H9 (cell line): Measurements from ENCODE around the gene SPTBN5. TPM values are rescaled to one million over a fixed set of nuclear protein-coding genes. Genes with fewer than 3 reads are reported as not detected.

Source experiments
- DNase-seq: peaks from one replicate; pipeline ENCODE4 v3.0.0-alpha.2; 2017
- H2AFZ ChIP-seq: one replicate; pipeline ENCODE4 v1.6.1; 2013; ENCODE audit warnings: mild to moderate bottlenecking, low read length, control low read depth, moderate library complexity
- H2AK5ac ChIP-seq: 2 replicates; pipeline ENCODE4 v1.6.1; 2013; ENCODE audit warnings: low read length, control low read depth, mixed read lengths; ENCODE audit not compliant: insufficient read length
- H2BK120ac ChIP-seq: one replicate; pipeline ENCODE4 v1.6.1; 2013; ENCODE audit warnings: low read depth, mild to moderate bottlenecking, low read length, control low read depth, inconsistent platforms; ENCODE audit not compliant: poor library complexity, severe bottlenecking
- H2BK12ac ChIP-seq: 2 replicates; pipeline ENCODE4 v1.6.1; 2013; ENCODE audit warnings: low read length, control low read depth, mixed read lengths, low read depth; ENCODE audit not compliant: insufficient read length
- H2BK15ac ChIP-seq: 2 replicates; pipeline ENCODE4 v1.6.1; 2013; ENCODE audit warnings: low read depth, low read length, control low read depth
- H2BK20ac ChIP-seq: one replicate; pipeline ENCODE4 v1.6.1; 2013; ENCODE audit warnings: low read depth, mild to moderate bottlenecking, low read length, control low read depth, inconsistent platforms; ENCODE audit not compliant: poor library complexity, severe bottlenecking
- H2BK5ac ChIP-seq: 2 replicates; pipeline ENCODE4 v1.6.1; 2013; ENCODE audit warnings: low read length, control low read depth, mixed read lengths; ENCODE audit not compliant: insufficient read length
- H3K14ac ChIP-seq: 2 replicates; pipeline ENCODE4 v1.6.1; 2013; ENCODE audit warnings: low read length, control low read depth; ENCODE audit not compliant: insufficient read depth
- H3K18ac ChIP-seq: 2 replicates; pipeline ENCODE4 v1.6.1; 2013; ENCODE audit warnings: low read depth, mild to moderate bottlenecking, mixed read lengths, low read length, control low read depth; ENCODE audit not compliant: insufficient read length
- H3K23ac ChIP-seq: 2 replicates; pipeline ENCODE4 v1.6.1; 2013; ENCODE audit warnings: low read length, control low read depth, mixed read lengths, low read depth; ENCODE audit not compliant: insufficient read length
- H3K23me2 ChIP-seq: 2 replicates; pipeline ENCODE4 v1.6.1; 2013; ENCODE audit warnings: low read depth, mild to moderate bottlenecking, mixed read lengths, low read length, control low read depth; ENCODE audit not compliant: insufficient read length, poor library complexity, severe bottlenecking
- H3K27ac ChIP-seq: 2 replicates; pipeline ENCODE4 v1.5.1; 2013; ENCODE audit warnings: low read length, control low read depth, mixed read lengths, low read depth; ENCODE audit not compliant: insufficient read length
- H3K27me3 ChIP-seq: 2 replicates; pipeline ENCODE4 v1.6.1; 2013; ENCODE audit warnings: low read length, control low read depth, inconsistent platforms; ENCODE audit not compliant: insufficient read depth
- H3K4ac ChIP-seq: 2 replicates; pipeline ENCODE4 v1.6.1; 2013; ENCODE audit warnings: low read depth, mild to moderate bottlenecking, control low read depth, inconsistent platforms, low read length, moderate library complexity
- H3K4me1 ChIP-seq: 2 replicates; pipeline ENCODE4 v1.6.1; 2013; ENCODE audit warnings: low read length, control low read depth, inconsistent platforms; ENCODE audit not compliant: insufficient read depth
- H3K4me2 ChIP-seq: 2 replicates; pipeline ENCODE4 v1.6.1; 2013; ENCODE audit warnings: low read length, control low read depth, mixed read lengths; ENCODE audit not compliant: insufficient read length, insufficient read depth
- H3K56ac ChIP-seq: 2 replicates; pipeline ENCODE4 v1.6.1; 2013; ENCODE audit warnings: low read depth, mild to moderate bottlenecking, mixed read lengths, low read length, control low read depth; ENCODE audit not compliant: insufficient read length
- H3K79me1 ChIP-seq: 2 replicates; pipeline ENCODE4 v1.6.1; 2013; ENCODE audit warnings: low read depth, mild to moderate bottlenecking, moderate library complexity, low read length, control low read depth, inconsistent platforms; ENCODE audit not compliant: insufficient read depth, poor library complexity, severe bottlenecking
- H3K79me2 ChIP-seq: 2 replicates; pipeline ENCODE4 v1.6.1; 2013; ENCODE audit warnings: low read length, control low read depth, inconsistent platforms; ENCODE audit not compliant: insufficient read depth
- H3K9ac ChIP-seq: 2 replicates; pipeline ENCODE4 v1.6.1; 2013; ENCODE audit warnings: low read length, control low read depth, mixed read lengths; ENCODE audit not compliant: insufficient read length; ENCODE audit errors: extremely low read depth
- H3K9me3 ChIP-seq: one replicate; pipeline ENCODE4 v1.6.1; 2013; ENCODE audit warnings: low read depth, low read length, inconsistent platforms; ENCODE audit not compliant: control insufficient read depth
- H3T11ph ChIP-seq: one replicate; pipeline ENCODE4 v1.6.1; 2013; ENCODE audit warnings: mild to moderate bottlenecking, low read length, control low read depth, inconsistent platforms
- H4K20me1 ChIP-seq: one replicate; pipeline ENCODE4 v1.6.1; 2013; ENCODE audit not compliant: control insufficient read depth, insufficient read length, insufficient read depth
- H4K5ac ChIP-seq: 2 replicates; pipeline ENCODE4 v1.6.1; 2013; ENCODE audit warnings: low read depth, mild to moderate bottlenecking, mixed read lengths, low read length, control low read depth; ENCODE audit not compliant: insufficient read length
- H4K8ac ChIP-seq: replicated peaks from 2 replicates; pipeline ENCODE4 v1.6.1; 2013; ENCODE audit warnings: low read length, control low read depth, mixed read lengths, low read depth; ENCODE audit not compliant: insufficient read length
- H4K91ac ChIP-seq: 2 replicates; pipeline ENCODE4 v1.6.1; 2013; ENCODE audit warnings: low read depth, mild to moderate bottlenecking, moderate library complexity, mixed read lengths, low read length, control low read depth; ENCODE audit not compliant: insufficient read length
- H3K27ac Mint-ChIP-seq, 3 experiments: 2 replicates in 2 of 3; 3 replicates in 1 of 3; pipeline ENCODE4 v1.8.0; 2020 to 2021; ENCODE audit warnings: mixed read lengths in 3 of 3, mild to moderate bottlenecking in 1 of 3, moderate library complexity in 1 of 3
- H3K27me3 Mint-ChIP-seq: 2 replicates; pipeline ENCODE4 v1.8.0; 2021; ENCODE audit warnings: low read depth, mild to moderate bottlenecking, moderate library complexity, mixed read lengths
- H3K36me3 Mint-ChIP-seq, 3 experiments: 2 replicates in 2 of 3; 3 replicates in 1 of 3; pipeline ENCODE4 v1.8.0; 2020 to 2021; ENCODE audit warnings: low read depth in 3 of 3, mixed read lengths in 3 of 3; ENCODE audit not compliant: insufficient read depth in 1 of 3
- H3K4me1 Mint-ChIP-seq, 2 experiments: 2 replicates each; pipeline ENCODE4 v1.8.0; 2020; ENCODE audit warnings: mixed read lengths in 2 of 2
- H3K4me3 Mint-ChIP-seq, 2 experiments: 2 replicates in 1 of 2; 3 replicates in 1 of 2; pipeline ENCODE4 v1.8.0; 2020 to 2021; ENCODE audit warnings: mild to moderate bottlenecking in 2 of 2, mixed read lengths in 2 of 2, moderate library complexity in 1 of 2
- H3K9me3 Mint-ChIP-seq, 2 experiments: 2 replicates in 1 of 2; 3 replicates in 1 of 2; pipeline ENCODE4 v1.8.0; 2020; ENCODE audit warnings: mild to moderate bottlenecking in 2 of 2, mixed read lengths in 2 of 2, moderate library complexity in 1 of 2
- CTCF ChIP-seq: fragments of 200-600 bp; sonication (generic); conservative IDR thresholded peaks from 3 replicates; pipeline ENCODE4 v1.8.0; 2021; ENCODE audit warnings: antibody characterized with exemption, mild to moderate bottlenecking
- WGBS: extraction: QIAGEN DNeasy Blood & Tissue Kit; methylation state at CpG from one replicate; pipeline ENCODE4 v1.1.7; 2013; ENCODE audit warnings: missing lambda C conversion rate, low lambda C conversion rate, mixed read lengths; ENCODE audit not compliant: insufficient read length; ENCODE audit errors: extremely low coverage; 5-methylcytosine and 5-hydroxymethylcytosine counted together
- total RNA-seq: library from RNA; stranded (reverse); gene quantifications from 2 replicates; pipeline ENCODE4 v1.2.1, GENCODE V29; 2021

SPTBN5 gene
- total RNA-seq, 1 experiment from 2014 or later, result 0.90 TPM

- H3K27me3 Mint-ChIP-seq, result peaks cover 34% of the 10 kb centered on the region
- Histone ChIP-seq H2AK5ac (no peak overlapping the region), H3K23ac (no peak overlapping the region), H3T11ph (no peak overlapping the region), H3K56ac (no peak overlapping the region), H3K79me1 (no peaks in the 10 kb centered on the region), H2BK12ac (no peak overlapping the region), H4K5ac (no peak overlapping the region), H4K8ac (no peak overlapping the region), H3K79me2 (no peaks in the 10 kb centered on the region), H2BK15ac (no peak overlapping the region), H3K14ac (no peak overlapping the region), H3K27me3 (peaks cover 7% of the 10 kb centered on the region; the same call in 1 of the 2 replicates), H3K18ac (no peak overlapping the region), H3K4ac (no peak overlapping the region), H4K20me1 (no peaks in the 10 kb centered on the region), H4K91ac (no peak overlapping the region), H3K23me2 (peaks cover 3% of the 10 kb centered on the region), H3K4me1 (no peaks in the 10 kb centered on the region), H2BK20ac (no peak overlapping the region), H3K4me2 (no peak overlapping the region), H2BK120ac (no peak overlapping the region), H3K27ac (no peak overlapping the region), H2AFZ (no peak overlapping the region), H3K9ac (no peak overlapping the region), H3K9me3 (no peaks in the 10 kb centered on the region), H2BK5ac (no peak overlapping the region)
- H3K4me3 Mint-ChIP-seq, result no peak overlapping the region
- TF ChIP-seq CTCF, result no peak
- H3K4me1 Mint-ChIP-seq, result peaks cover 11 to 14% of the 10 kb centered on the region in 2 experiments
- WGBS, result no CpG with 5 or more reads among the region's 14 CpGs
- no peak overlapping the region for H3K27ac Mint-ChIP-seq
- DNase-seq, result no peak
- no peaks in the 10 kb centered on the region for H3K9me3 Mint-ChIP-seq
- H3K36me3 Mint-ChIP-seq, result peaks cover 0 to 1% (median 0%) of the 10 kb centered on the region in 3 experiments; a peak in 2 of 7 replicates
Measured at GRCh38 chr15:41885841-41886240, 8.0 kb downstream of the SPTBN5 start.
